HFF-Myc (cell line): ENCODE measurements around the gene RERE.

Experiments
- DNase-seq: peaks from one replicate; pipeline ENCODE4 v3.0.0-alpha.2; 2011; ENCODE audit warnings: low read depth; ENCODE audit errors: extremely low read depth
- H3K4me3 ChIP-seq: replicated peaks from 2 replicates; pipeline ENCODE4 v1.5.1; 2011; ENCODE audit warnings: low read depth, mild to moderate bottlenecking, control low read depth, low read length
- TF ChIP-seq, protein P1 (sequence below): IDR thresholded peaks from 2 replicates; pipeline ENCODE4 v1.5.1; 2012; ENCODE audit warnings: mild to moderate bottlenecking, low read depth, low read length, control low read depth; ENCODE audit errors: missing control alignments

RERE gene

DNA sequence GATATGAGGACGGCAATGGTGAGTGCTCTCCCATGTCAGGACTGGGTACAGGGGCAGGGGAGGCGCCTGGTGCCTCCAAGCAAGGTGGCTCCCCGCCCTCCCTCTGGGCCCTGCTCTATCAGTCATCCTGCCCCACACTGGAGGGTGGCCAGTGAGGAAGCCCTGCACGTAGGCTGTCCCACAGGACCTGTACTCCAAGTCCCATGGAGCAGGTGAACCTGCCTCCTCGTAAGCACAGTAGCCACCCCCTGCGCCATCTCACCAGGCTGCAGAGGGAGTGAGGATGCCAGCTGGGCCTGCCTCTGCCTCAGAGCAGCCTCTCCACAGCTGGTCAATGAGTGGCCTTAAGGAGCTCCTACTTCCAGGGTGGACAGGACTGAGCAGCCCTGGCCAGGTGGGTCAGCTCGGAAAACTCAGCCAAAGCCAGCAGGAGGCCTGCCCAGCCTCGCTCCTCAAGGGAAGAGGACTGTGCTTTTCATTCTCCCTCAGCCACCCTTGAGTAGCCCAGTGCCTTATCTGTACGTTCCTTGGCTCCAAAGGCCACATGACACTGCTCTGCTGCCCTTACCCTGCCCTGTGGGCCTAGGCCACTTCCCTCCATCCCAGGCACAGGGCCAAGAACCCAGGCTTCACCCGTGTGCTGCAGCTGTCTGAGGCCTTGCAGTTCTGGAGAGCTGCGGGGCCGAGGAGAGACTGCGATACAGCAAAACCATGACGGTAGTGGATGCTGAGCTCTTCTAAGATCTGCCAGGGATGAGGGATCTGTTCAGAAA lies 459.9 kb downstream of the RERE start:
- TF ChIP-seq, protein P1, sequence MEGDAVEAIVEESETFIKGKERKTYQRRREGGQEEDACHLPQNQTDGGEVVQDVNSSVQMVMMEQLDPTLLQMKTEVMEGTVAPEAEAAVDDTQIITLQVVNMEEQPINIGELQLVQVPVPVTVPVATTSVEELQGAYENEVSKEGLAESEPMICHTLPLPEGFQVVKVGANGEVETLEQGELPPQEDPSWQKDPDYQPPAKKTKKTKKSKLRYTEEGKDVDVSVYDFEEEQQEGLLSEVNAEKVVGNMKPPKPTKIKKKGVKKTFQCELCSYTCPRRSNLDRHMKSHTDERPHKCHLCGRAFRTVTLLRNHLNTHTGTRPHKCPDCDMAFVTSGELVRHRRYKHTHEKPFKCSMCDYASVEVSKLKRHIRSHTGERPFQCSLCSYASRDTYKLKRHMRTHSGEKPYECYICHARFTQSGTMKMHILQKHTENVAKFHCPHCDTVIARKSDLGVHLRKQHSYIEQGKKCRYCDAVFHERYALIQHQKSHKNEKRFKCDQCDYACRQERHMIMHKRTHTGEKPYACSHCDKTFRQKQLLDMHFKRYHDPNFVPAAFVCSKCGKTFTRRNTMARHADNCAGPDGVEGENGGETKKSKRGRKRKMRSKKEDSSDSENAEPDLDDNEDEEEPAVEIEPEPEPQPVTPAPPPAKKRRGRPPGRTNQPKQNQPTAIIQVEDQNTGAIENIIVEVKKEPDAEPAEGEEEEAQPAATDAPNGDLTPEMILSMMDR = no peak
- H3K4me3 ChIP-seq = no peak overlapping the region
- no peak for DNase-seq

DNA sequence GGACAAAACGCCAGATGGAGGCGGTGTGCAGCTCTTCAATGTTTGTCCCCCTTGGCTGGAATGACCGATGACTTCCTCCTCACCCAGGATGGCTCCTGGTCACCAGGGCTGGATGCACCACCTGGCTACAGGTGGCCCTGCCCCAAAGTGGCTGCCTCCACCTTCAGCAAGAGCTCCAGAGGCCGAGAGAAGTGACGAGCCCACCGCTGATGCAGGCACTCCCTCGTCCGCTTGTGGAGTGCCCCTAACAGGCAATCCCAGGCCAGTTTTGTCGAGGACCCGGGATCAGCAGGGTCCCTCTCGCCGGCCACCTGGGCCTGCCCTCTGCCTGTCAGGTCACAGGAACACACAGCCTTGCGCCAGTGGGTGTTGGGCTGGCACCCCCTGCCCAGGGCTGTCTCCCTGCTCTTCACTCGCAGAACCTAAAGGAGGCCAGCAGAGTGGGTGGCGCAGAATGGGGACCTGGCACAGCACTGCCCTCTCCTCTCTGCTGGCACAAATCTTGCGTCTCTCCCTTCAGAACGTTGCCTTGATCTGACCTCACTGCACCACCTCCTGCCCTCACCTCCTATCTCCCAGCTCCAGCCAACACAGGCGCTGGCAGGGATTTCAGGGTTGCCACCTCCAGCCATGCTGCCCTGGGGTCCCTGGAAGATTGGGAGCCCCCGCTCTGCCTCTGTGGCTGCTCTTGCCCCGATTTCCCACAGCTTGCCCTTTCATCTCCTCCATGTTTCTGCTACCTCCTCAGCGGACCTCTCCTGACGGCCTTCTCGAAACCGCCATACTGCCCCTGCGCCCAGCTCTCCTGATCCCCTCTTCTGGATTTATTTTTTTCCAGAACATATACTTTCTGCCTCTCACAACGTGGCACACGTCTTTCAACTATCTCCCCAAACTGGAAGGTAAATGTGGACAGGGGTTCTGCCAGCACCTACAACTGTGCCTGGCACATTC lies 460.9 kb downstream of the RERE start:
- no peak overlapping the region for H3K4me3 ChIP-seq
- no peak for DNase-seq
- TF ChIP-seq, protein P1 = no peak

DNA sequence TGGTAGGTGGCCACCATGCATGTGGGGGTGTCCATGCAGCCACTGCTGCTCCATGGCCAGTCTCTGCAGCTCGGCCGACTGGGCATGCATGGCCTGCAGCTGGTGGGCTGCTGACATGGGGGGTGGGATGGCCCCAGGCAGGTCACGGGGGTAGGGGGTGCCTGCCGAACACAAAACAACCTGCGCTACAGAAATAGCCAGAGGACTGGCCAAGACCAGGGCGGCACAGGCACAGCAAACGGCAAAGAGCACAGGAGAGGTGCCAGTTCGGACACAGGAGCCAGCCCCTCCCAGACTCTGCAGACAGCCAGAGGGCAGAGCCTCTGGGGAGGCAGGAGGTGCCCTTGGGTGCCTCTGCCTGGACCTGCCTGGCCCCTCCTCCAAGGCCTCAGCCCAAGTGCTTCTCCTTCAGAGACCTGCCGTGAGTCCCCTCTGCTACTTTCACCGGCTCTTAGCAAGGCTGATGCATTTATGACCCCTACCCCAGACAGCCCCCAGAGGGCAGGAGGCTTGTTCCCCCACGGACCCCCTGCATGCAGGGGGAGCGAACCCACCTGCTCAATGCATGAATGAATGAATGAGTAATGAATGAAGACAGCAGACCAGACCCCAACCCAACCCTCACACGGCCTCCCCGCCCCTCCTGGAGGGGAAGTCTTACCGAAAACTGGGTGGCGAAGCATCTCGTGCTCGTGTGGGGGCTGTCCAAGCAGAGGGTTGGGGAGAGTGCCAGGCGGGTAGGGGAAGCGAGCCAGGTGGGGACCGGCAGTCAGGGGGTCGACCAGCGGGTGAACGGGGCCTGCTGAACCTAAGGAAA lies 461.8 kb downstream of the RERE start:
- no peak for DNase-seq
- no peak overlapping the region for H3K4me3 ChIP-seq
- TF ChIP-seq, protein P1 = no peak

DNA sequence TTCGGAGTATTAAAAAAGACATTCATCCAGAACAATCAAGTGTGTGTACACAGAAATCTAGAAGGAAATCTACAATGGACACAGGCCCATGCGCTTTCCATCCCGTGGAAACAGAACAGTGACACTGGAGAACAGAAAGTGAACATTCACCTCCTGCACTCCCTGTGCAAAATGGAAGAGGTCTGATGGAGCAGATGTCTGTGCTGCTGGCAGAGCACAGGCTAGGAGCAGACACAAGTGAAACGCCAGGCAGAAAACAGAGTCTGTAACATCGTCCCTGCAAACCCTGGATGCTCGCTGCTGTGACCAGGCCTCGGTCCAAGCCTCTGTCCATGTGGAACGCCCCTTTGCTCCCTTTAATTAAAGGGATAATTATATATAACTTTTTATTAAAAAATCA lies 463.4 kb downstream of the RERE start:
- DNase-seq = no peak
- TF ChIP-seq, protein P1 = no peak
- no peak overlapping the region for H3K4me3 ChIP-seq

DNA sequence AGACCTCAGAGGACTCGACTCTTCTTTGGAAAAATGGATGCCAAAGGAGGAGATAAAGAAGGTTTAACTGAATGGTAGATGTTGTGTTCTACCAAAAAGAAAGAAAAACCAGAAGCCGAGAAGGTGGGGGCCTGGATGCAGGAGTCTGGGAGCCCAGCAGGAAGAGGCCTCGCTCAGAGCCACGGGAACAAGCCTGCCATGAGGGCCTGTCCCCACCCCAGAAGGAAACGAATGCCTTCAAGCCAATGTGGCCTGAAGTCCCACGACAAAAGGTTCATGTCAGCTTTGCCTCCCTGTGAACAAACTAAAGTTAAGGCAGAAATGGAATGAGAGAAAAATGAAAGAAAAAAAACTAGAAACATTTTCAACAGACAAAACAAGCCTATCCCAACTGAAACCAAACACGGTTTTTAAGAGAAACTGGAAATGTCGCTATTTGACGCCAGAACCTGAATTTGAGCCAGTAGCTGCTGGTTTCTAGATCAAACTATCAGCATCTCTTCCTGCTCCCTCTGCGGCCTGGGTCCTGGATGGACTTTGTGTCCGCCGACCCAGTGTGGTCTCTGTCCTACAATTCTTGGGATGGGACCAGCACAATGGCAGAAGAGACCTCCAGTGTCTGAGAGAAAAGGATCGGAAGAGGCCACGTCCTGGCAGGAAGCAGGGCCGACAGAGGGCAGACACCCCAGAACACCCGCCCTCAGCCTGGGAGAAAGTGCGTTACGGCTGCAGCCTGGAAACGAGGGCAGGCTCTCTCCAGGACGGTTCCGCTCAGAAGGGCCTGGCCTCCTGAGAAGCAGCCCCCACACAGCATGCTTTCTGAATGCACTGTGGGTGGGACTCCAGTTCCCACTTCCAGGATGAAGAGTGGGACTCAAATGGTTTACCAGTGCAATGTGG lies 464.3 kb downstream of the RERE start:
- H3K4me3 ChIP-seq = no peak overlapping the region
- TF ChIP-seq, protein P1 = no peak
- DNase-seq = no peak
